ENCODE data around the gene MRPS11. TPM values are rescaled to one million over a fixed set of nuclear protein-coding genes. Genes with fewer than 3 reads are reported as not detected.

MRPS11 gene
- polyA plus RNA-seq, 1 donor from 2014 or later: 57.5 TPM

GRCh38 chr15:88493844-88494243 is 26.3 kb downstream of the MRPS11 start:
- no peaks in the 10 kb centered on the region for H3K79me2 ChIP-seq (replicated peaks; ENCODE audit: insufficient read depth, low read length)
- no peak overlapping the region for H3K27ac ChIP-seq (ENCODE audit: low read length)
- no peak overlapping the region for H2AFZ ChIP-seq (ENCODE audit: low read depth, low read length)
- H3K4me2 ChIP-seq (ENCODE audit: low read length): no peak overlapping the region
- H3K9me2 ChIP-seq (ENCODE audit: insufficient read depth, low read length): no peaks in the 10 kb centered on the region
- no peak overlapping the region for H3K9ac ChIP-seq (ENCODE audit: low read length)
- TF ChIP-seq CTCF (IDR thresholded peaks at IDR 0.05; ENCODE audit: poor library complexity, severe bottlenecking) (no peak), RAD21 (conservative IDR thresholded peaks at IDR 0.05) (no peak), EP300 (conservative IDR thresholded peaks at IDR 0.05; ENCODE audit: poor library complexity, severe bottlenecking) (no peak), POLR2AphosphoS5 (IDR thresholded peaks at IDR 0.05) (no peak), SMC3 (conservative IDR thresholded peaks at IDR 0.05; ENCODE audit: poor library complexity) (no peak), EZH2 (IDR thresholded peaks at IDR 0.05; ENCODE audit: borderline replicate concordance, insufficient read depth, low read length, poor library complexity, severe bottlenecking) (no peak), REST (IDR thresholded peaks at IDR 0.05; ENCODE audit: borderline replicate concordance) (no peak), TAF1 (IDR thresholded peaks at IDR 0.05; ENCODE audit: low read depth) (no peak), MXI1 (conservative IDR thresholded peaks at IDR 0.05; ENCODE audit: poor library complexity, severe bottlenecking) (no peak)
- H3K9me3 ChIP-seq (ENCODE audit: low read length): no peaks in the 10 kb centered on the region
- H3F3A ChIP-seq (ENCODE audit: insufficient read depth, low read length, poor library complexity, severe bottlenecking): no peaks in the 10 kb centered on the region
- H3K27me3 ChIP-seq (ENCODE audit: insufficient read depth, low read depth, low read length): no peaks in the 10 kb centered on the region
- H3K36me3 ChIP-seq (ENCODE audit: insufficient read depth, low read length): no peaks in the 10 kb centered on the region
- no peaks in the 10 kb centered on the region for H4K20me1 ChIP-seq (ENCODE audit: insufficient read depth)
- no peak overlapping the region for H3K4me3 ChIP-seq (ENCODE audit: low read length)

- H3K4me3 ChIP-seq (ENCODE audit: low read length): no peak overlapping the region
- no peak overlapping the region for H2AFZ ChIP-seq (ENCODE audit: low read depth, low read length)
- no peaks in the 10 kb centered on the region for H4K20me1 ChIP-seq (ENCODE audit: insufficient read depth)
- no peak overlapping the region for H3K27ac ChIP-seq (ENCODE audit: low read length)
- H3K9ac ChIP-seq (ENCODE audit: low read length): no peak overlapping the region
- no peak overlapping the region for H3K4me2 ChIP-seq (ENCODE audit: low read length)
- no peaks in the 10 kb centered on the region for H3K9me3 ChIP-seq (ENCODE audit: low read length)
- no peaks in the 10 kb centered on the region for H3K79me2 ChIP-seq (replicated peaks; ENCODE audit: insufficient read depth, low read length)
- no peaks in the 10 kb centered on the region for H3K27me3 ChIP-seq (ENCODE audit: insufficient read depth, low read depth, low read length)
- no peaks in the 10 kb centered on the region for H3K9me2 ChIP-seq (ENCODE audit: insufficient read depth, low read length)
- no peaks in the 10 kb centered on the region for H3K36me3 ChIP-seq (ENCODE audit: insufficient read depth, low read length)
- H3F3A ChIP-seq (ENCODE audit: insufficient read depth, low read length, poor library complexity, severe bottlenecking): no peaks in the 10 kb centered on the region
- TF ChIP-seq TAF1 (IDR thresholded peaks at IDR 0.05; ENCODE audit: low read depth) (no peak), EP300 (conservative IDR thresholded peaks at IDR 0.05; ENCODE audit: poor library complexity, severe bottlenecking) (no peak), SMC3 (conservative IDR thresholded peaks at IDR 0.05; ENCODE audit: poor library complexity) (no peak), CTCF (IDR thresholded peaks at IDR 0.05; ENCODE audit: poor library complexity, severe bottlenecking) (no peak), POLR2AphosphoS5 (IDR thresholded peaks at IDR 0.05) (no peak), MXI1 (conservative IDR thresholded peaks at IDR 0.05; ENCODE audit: poor library complexity, severe bottlenecking) (no peak), RAD21 (conservative IDR thresholded peaks at IDR 0.05) (no peak), REST (IDR thresholded peaks at IDR 0.05; ENCODE audit: borderline replicate concordance) (no peak), EZH2 (IDR thresholded peaks at IDR 0.05; ENCODE audit: borderline replicate concordance, insufficient read depth, low read length, poor library complexity, severe bottlenecking) (no peak)
These were observed 29.7 kb downstream of the MRPS11 start for GRCh38 chr15:88497109-88497765.

Measured in neural cell (in vitro differentiated cells).